PC-9 (cell line): Measurements from ENCODE around the gene ITGA5.

ENCODE experiments used
- EZH2 ChIP-seq: fragments of 200-600 bp; sonication (generic); IDR thresholded peaks from 2 replicates; pipeline ENCODE4 v1.8.0; 2017; ENCODE audit warnings: antibody characterized with exemption, low read depth
- TF ChIP-seq, protein P1 (sequence below): fragments of 200-600 bp; sonication (generic); conservative IDR thresholded peaks from 2 replicates; pipeline ENCODE4 v1.6.1; 2017; ENCODE audit warnings: mixed run types, antibody characterized with exemption, mild to moderate bottlenecking, moderate library complexity

DNA sequence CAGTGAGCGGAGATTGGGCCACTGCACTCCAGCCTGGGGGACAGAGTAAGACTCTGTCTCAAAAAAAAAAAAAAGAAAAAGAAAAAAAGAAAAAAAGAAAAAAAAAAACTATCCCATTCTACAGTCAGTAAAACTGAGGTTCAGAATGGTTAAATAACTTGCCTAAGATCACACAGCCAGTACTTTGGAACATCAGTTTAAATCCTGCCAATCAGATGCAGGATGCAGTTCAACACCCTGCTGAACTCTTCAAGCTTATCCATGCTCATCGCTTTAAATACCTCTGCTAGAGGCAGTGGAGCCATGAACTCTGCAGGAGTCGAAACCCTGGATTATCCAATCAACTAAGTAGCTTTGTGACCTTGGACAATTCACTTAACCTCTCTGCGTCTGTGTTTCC, 37.9 kb downstream of the ITGA5 start:
- TF ChIP-seq, protein P1, sequence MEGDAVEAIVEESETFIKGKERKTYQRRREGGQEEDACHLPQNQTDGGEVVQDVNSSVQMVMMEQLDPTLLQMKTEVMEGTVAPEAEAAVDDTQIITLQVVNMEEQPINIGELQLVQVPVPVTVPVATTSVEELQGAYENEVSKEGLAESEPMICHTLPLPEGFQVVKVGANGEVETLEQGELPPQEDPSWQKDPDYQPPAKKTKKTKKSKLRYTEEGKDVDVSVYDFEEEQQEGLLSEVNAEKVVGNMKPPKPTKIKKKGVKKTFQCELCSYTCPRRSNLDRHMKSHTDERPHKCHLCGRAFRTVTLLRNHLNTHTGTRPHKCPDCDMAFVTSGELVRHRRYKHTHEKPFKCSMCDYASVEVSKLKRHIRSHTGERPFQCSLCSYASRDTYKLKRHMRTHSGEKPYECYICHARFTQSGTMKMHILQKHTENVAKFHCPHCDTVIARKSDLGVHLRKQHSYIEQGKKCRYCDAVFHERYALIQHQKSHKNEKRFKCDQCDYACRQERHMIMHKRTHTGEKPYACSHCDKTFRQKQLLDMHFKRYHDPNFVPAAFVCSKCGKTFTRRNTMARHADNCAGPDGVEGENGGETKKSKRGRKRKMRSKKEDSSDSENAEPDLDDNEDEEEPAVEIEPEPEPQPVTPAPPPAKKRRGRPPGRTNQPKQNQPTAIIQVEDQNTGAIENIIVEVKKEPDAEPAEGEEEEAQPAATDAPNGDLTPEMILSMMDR = no peak
- TF ChIP-seq EZH2 = no peak
